GM18909 (cell line): Measurements from ENCODE around the gene PTPRO.
A peak's percentile ranks its signal among the peaks of the same experiment; 100 is the strongest.

Source experiments
- ATAC-seq: cut with Tn5 transposase; IDR thresholded peaks from one replicate; pipeline ENCODE4 v1.9.1; 2021; ENCODE audit warnings: mild to moderate bottlenecking; ENCODE audit not compliant: unreplicated experiment, poor library complexity

The PTPRO gene

DNA sequence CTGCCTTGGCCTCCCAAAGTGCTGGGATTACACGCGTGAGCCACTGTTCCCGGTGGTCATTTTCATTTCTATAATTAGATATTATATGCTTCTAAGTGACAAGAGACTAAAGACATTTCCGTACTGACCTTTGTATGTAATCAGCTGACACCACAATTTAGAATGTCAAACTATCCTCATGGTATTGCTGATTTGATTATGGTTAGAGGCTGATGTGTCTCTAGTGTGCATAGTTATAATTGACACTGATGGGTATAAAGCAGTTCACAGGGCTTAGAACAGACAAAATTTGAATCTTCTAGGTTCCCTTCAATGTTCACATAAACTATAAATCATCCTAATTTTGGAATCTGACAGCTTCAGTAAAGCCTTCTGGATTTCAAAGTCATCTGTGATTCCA is 192.7 kb downstream of the PTPRO start:
- ATAC-seq = no peak

- no peak for ATAC-seq
Observed at GRCh38 chr12:15520083-15520482, 197.8 kb downstream of the PTPRO start.

GRCh38 chr12:15520844-15521243 is 198.5 kb downstream of the PTPRO start:
- ATAC-seq = no peak

- peak; percentile 39 for ATAC-seq
Observed at GRCh38 chr12:15522574-15523187, 200.4 kb downstream of the PTPRO start.

DNA sequence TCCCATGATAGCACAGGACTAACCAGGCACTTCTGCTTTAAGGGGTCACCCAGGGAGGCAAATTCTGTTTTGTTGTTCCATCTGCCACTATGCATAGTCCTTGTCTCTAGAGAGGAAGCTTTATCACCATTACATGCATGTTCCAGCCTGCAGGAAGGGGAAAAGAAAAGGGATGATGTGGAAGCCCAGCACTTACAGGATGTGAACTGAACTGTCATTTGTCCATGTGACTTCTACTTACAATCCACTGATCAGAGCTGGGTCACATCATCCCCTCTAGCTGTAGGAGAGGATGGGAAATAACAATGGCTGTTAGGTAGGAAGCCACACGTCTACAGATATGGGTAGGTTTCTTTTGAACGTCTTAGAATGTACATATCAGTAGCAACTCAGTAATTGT is 203.1 kb downstream of the PTPRO start:
- ATAC-seq = no peak

- ATAC-seq = peak; percentile 100
Observed at GRCh38 chr12:15526033-15526432, 203.7 kb downstream of the PTPRO start.

DNA sequence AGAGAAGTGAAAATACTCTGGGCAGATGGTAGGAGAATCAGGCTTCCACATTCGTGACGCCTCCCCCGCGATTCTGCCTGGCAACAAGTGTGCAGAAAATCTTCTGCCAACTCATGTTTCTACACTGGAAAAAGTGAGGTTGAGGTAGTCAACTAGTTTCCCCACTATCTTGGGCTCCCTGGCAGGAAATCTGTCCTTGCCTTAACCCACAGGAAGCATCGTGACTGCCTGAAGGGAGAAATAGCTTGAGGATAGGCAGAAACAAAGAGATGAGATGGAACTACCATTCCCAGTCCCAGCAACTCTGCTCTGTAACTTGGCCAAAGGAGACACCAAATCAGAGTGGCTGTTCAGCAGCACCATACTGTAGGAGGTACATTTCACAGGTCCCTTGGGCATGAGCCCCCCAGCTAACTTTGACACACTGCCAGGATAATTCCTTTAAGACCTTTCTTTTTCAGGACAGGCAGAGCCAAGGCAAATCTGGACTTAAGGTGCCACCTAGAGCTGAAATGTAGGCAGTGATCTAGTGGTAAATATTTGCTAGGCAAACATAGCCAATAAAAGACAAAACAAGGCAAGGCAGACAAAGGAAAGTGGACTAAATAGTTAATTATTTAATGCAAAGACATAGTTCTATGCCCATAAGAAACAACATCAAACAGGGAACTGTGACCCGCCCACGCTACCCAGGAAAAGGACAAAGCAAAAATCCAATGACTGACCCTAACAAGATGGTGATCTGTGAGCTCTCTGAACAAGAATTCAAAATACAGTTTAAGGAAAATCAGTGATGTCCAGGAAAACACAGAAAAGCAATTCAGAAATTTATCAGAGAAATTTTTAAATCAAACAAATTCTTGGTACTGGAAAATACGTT is 205.1 kb downstream of the PTPRO start:
- no peak for ATAC-seq

- ATAC-seq = no peak
Observed at GRCh38 chr12:15528666-15529065, 206.4 kb downstream of the PTPRO start.

- ATAC-seq = no peak
Observed at GRCh38 chr12:15530361-15530760, 208.1 kb downstream of the PTPRO start.

DNA sequence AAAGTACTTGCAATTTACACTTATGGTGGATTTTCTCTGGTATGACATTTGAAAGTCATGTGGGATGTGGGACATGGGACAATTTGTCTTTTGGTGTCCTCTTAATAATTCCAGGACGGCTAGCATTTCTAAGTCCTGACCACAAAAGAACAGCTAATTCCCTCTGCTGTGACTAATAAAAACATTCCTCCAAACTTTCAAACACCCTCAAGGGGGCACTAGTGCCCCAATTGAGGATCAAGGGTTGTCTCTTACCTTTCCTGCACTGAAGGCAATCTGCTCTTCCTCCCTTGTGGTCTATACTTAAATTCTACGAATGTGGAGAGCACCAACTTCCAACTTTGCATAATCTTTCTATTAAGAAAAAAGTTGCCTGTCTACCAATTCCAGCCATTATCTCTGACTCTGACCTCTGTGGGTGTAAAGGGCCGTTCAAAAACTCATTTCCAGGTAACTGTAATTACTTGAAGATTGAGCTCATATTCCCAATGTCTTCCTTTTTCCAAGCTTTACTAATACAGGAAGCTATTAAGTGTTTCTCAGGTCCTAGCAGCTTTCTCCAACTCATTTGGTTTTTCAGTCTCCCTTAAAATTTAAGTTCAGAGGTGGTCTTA is 210.2 kb downstream of the PTPRO start:
- ATAC-seq = peak; percentile 79

DNA sequence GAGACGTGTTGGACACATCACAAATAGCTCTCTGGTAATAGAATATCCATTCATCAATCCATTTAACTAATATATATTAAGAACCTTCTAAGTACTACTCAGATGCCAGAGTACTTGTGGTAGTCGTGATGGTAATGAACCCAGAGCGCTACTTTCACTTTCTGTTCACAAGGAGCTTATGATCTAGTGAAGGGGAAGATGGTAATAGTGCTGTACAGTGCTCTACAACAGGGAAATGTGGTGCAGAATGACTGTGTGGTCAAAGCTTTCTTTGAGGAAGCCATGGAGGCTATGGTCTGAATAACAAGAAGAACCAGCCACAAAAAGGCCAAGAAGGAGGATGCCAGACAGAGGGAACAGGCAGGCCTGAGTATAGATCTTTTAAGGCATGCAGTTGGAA is 212.0 kb downstream of the PTPRO start:
- peak; percentile 78 for ATAC-seq

DNA sequence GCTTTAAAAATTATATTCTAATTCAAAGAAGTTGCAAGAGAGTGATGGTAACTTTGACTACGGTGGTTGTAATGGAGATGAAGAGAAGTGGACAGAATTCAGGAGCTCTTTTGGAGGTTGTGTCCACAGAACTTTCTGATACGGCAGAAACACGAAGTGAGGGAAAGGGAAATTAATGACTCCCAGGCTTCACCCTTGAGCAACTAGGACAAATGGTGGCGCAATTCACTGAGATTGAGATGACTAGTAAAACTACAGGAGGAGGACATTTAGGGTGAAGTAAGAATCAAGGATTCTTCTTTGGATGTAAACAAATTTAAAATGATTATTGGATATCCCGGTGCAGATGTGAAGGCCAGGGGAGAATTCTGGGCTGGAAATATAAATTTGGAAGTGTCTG is 212.6 kb downstream of the PTPRO start:
- no peak for ATAC-seq

GRCh38 chr12:15535352-15535781 is 213.1 kb downstream of the PTPRO start:
- no peak for ATAC-seq

DNA sequence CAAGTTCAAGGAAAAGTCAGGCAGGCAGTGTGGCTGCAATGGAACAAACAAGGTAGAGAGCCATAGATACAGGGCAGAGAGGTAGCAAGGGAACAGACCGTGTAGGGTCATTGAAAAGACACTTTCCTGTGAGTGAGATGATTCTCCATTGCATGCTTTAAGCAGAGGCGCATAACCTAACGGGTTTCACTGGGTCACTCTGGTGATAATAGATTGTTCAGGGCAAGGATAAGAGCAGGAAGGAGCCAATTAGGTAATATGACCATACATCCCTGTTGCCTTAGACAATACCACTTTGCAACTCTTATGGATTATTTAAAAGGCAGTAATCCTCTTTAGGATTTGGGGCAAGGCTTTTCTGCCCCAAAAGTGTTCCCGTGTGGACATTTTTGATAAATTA is 214.1 kb downstream of the PTPRO start:
- ATAC-seq = no peak

DNA sequence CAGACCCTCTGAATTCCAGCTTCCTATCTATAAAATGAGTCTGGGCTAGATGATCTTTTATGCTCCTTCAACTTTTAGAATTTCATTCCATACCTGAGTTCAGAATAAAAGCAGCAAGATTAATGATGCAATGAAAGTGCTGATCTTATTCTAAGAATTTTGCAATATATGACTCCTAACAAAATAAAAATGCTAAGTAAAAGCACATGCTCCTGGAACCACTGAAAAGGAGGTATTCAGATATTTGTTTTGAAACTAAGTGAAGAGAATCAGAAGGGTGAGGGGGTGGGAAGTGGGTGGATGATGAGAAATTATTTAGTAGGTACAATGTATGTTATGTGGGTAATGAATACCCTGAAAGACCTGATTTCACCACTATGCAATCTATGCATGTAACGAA is 216.6 kb downstream of the PTPRO start:
- ATAC-seq = no peak

DNA sequence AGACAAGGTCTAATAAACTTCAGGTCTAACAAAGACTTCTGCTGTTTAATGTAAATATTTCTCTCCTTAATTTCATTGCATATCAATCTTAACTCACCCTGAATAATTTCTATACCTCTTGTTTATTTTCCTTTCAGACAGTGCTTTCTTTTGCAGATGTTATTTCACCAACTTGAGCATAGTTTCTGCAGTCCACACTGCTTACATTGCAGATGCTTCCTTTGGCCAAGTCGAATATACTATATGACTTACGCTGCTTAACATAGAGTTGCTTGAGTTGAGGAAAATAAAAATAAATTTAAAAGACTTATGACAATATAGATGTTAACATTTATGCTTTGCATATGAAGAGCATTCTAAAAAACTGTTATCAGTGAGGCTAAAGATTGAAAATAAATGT is 217.7 kb downstream of the PTPRO start:
- ATAC-seq = no peak

GRCh38 chr12:15540469-15540872 is 218.2 kb downstream of the PTPRO start:
- ATAC-seq = no peak

DNA sequence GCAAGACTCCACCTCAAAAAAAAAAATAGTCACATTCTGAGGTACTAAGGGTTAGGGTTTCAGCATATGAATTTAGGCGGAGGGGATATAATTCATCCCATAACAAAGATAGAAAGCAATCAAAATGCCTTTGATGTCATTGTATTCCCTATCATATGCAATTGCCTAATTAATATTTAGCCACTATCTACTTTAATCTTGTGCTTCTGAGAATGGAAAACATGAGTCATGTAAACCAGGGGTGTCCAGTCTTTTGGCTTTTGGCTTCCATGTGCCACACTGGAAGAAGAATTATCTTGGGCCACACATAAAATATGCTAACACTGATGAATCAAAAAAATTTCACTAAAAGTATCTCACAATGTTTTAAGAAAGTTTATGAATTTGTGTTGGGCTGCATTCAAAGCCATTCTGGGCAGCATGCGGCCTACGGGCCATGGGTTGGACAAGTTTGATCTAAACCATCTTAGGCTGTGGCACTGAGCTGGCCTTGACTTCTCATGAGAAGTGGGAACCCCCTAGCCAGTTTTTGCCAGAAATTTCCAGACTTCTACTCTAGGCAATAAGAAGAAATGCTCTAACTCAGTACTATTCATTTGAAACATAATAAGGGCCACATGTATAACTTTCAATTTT is 219.8 kb downstream of the PTPRO start:
- no peak for ATAC-seq

DNA sequence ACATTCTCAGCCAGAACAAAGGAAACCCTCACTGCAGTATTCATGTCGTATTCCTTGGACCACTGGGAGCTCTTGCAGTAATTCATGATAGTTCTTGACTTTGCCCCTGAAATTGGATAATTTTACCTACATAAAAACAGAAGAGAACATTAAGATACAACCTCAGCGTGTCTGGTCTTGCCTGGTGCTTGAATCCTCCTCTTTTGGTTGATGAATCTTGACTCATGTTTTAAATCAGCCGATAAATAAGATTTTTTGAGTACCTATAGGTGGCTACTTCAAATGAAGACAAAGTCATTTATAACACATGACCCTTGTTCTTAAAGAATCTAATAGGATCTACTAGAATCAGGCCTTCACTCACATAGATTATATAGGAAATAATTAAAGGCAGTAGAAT is 221.0 kb downstream of the PTPRO start:
- ATAC-seq = no peak

- no peak for ATAC-seq
Observed at GRCh38 chr12:15544589-15544988, 222.3 kb downstream of the PTPRO start.

GRCh38 chr12:15545334-15545733 is 223.0 kb downstream of the PTPRO start:
- ATAC-seq = no peak
